ENCODE data around the gene FRA10AC1. TPM values are rescaled to one million over a fixed set of nuclear protein-coding genes. Genes with fewer than 3 reads are reported as not detected.

Gene FRA10AC1
- total RNA-seq (2014; rRNA removed; shearing (Covaris generic)): 2.3 and 3.1 TPM in 2 replicates
- 8.4 and 10.7 TPM in 2 replicates for polyA plus RNA-seq (2015; cell fraction: cytosol; rRNA removed)
- 20.8 and 22.5 TPM in 2 replicates for polyA plus RNA-seq (2015; cell fraction: nucleus; rRNA removed)

- DNase-seq (ENCODE audit: low read depth): peak; percentile 89
Measured at GRCh38 chr10:93702210-93703001, at the start of gene FRA10AC1. Gene FRA10AC1 (minus strand): TSS chr10:93702592. CDS start chr10:93700106, 2,486 bp downstream.

GRCh38 chr10:93751832-93752231 is 49.4 kb upstream of the FRA10AC1 start:
- DNase-seq (ENCODE audit: low read depth): no peak

GRCh38 chr10:93751124-93751523 is 48.7 kb upstream of the FRA10AC1 start:
- no peak for DNase-seq (ENCODE audit: low read depth)

GRCh38 chr10:93749218-93749799 is 46.9 kb upstream of the FRA10AC1 start:
- DNase-seq (ENCODE audit: low read depth): no peak

- peak; percentile 98 for DNase-seq (ENCODE audit: low read depth)
Measured at GRCh38 chr10:93746844-93747284, 44.5 kb upstream of the FRA10AC1 start.

- no peak for DNase-seq (ENCODE audit: low read depth)
Measured at GRCh38 chr10:93745408-93746065, 43.1 kb upstream of the FRA10AC1 start.

GRCh38 chr10:93742633-93743349 is 40.4 kb upstream of the FRA10AC1 start:
- no peak for DNase-seq (ENCODE audit: low read depth)

- DNase-seq (ENCODE audit: low read depth): no peak
Measured at GRCh38 chr10:93741367-93741766, 39.0 kb upstream of the FRA10AC1 start.

GRCh38 chr10:93726024-93726423 is 23.6 kb upstream of the FRA10AC1 start:
- no peak for DNase-seq (ENCODE audit: low read depth)

- DNase-seq (ENCODE audit: low read depth): no peak
Measured at GRCh38 chr10:93723153-93723552, 20.8 kb upstream of the FRA10AC1 start.

- DNase-seq (ENCODE audit: low read depth): peak; percentile 17
Measured at GRCh38 chr10:93722550-93722949, 20.2 kb upstream of the FRA10AC1 start.

GRCh38 chr10:93719901-93720300 is 17.5 kb upstream of the FRA10AC1 start:
- DNase-seq (ENCODE audit: low read depth): no peak

GRCh38 chr10:93718937-93719725 is 16.7 kb upstream of the FRA10AC1 start:
- DNase-seq (ENCODE audit: low read depth): no peak

- no peak for DNase-seq (ENCODE audit: low read depth)
Measured at GRCh38 chr10:93716766-93717165, 14.4 kb upstream of the FRA10AC1 start.

- no peak for DNase-seq (ENCODE audit: low read depth)
Measured at GRCh38 chr10:93715345-93715744, 13.0 kb upstream of the FRA10AC1 start.

GRCh38 chr10:93712593-93712992 is 10.2 kb upstream of the FRA10AC1 start:
- DNase-seq (ENCODE audit: low read depth): no peak

- peak; percentile 58 for DNase-seq (ENCODE audit: low read depth)
Measured at GRCh38 chr10:93711891-93712290, 9.5 kb upstream of the FRA10AC1 start.

- no peak for DNase-seq (ENCODE audit: low read depth)
Measured at GRCh38 chr10:93710333-93710909, 8.0 kb upstream of the FRA10AC1 start.

GRCh38 chr10:93707623-93708022 is 5.2 kb upstream of the FRA10AC1 start:
- peak; percentile 26 for DNase-seq (ENCODE audit: low read depth)

GRCh38 chr10:93704451-93704850 is 2.1 kb upstream of the FRA10AC1 start:
- DNase-seq (ENCODE audit: low read depth): no peak
